ENCODE results near the gene CD40LG. TPM values are rescaled to one million over a fixed set of nuclear protein-coding genes. Genes with fewer than 3 reads are reported as not detected.
A peak's percentile ranks its signal among the peaks of the same experiment; 100 is the strongest.

Gene CD40LG
- total RNA-seq (2014; rRNA removed; shearing (Covaris generic)): not detected in 2 replicates

- DNase-seq (ENCODE audit: low read depth): no peak
These were observed at the start of gene CD40LG for GRCh38 chrX:136647677-136648360. Gene CD40LG (plus strand): TSS chrX:136648158. CDS start chrX:136648249, 91 bp downstream.

- DNase-seq (ENCODE audit: low read depth): no peak
These were observed 49.3 kb upstream of the CD40LG start for GRCh38 chrX:136598631-136599030.

GRCh38 chrX:136600059-136600458 lies 47.9 kb upstream of the CD40LG start:
- DNase-seq (ENCODE audit: low read depth): no peak

- DNase-seq (ENCODE audit: low read depth): no peak
These were observed 40.7 kb upstream of the CD40LG start for GRCh38 chrX:136607236-136607635.

- peak; percentile 36 for DNase-seq (ENCODE audit: low read depth)
These were observed 39.5 kb upstream of the CD40LG start for GRCh38 chrX:136608295-136608933.

GRCh38 chrX:136616987-136617685 lies 30.8 kb upstream of the CD40LG start:
- no peak for DNase-seq (ENCODE audit: low read depth)

GRCh38 chrX:136619899-136620505 lies 28.0 kb upstream of the CD40LG start:
- DNase-seq (ENCODE audit: low read depth): no peak

GRCh38 chrX:136620780-136621179 lies 27.2 kb upstream of the CD40LG start:
- no peak for DNase-seq (ENCODE audit: low read depth)

- no peak for DNase-seq (ENCODE audit: low read depth)
These were observed 25.4 kb upstream of the CD40LG start for GRCh38 chrX:136622568-136622967.

GRCh38 chrX:136623396-136623795 lies 24.6 kb upstream of the CD40LG start:
- DNase-seq (ENCODE audit: low read depth): no peak

- no peak for DNase-seq (ENCODE audit: low read depth)
These were observed 22.7 kb upstream of the CD40LG start for GRCh38 chrX:136625246-136625645.

- DNase-seq (ENCODE audit: low read depth): no peak
These were observed 21.7 kb upstream of the CD40LG start for GRCh38 chrX:136626237-136626636.

- no peak for DNase-seq (ENCODE audit: low read depth)
These were observed 21.1 kb upstream of the CD40LG start for GRCh38 chrX:136626891-136627290.

- DNase-seq (ENCODE audit: low read depth): no peak
These were observed 20.5 kb upstream of the CD40LG start for GRCh38 chrX:136627409-136627808.

GRCh38 chrX:136629084-136629750 lies 18.7 kb upstream of the CD40LG start:
- no peak for DNase-seq (ENCODE audit: low read depth)

GRCh38 chrX:136630881-136631280 lies 17.1 kb upstream of the CD40LG start:
- DNase-seq (ENCODE audit: low read depth): no peak

- DNase-seq (ENCODE audit: low read depth): no peak
These were observed 12.7 kb upstream of the CD40LG start for GRCh38 chrX:136635235-136635634.

GRCh38 chrX:136636121-136636520 lies 11.8 kb upstream of the CD40LG start:
- DNase-seq (ENCODE audit: low read depth): no peak

GRCh38 chrX:136639506-136640176 lies 8.3 kb upstream of the CD40LG start:
- DNase-seq (ENCODE audit: low read depth): peak; percentile 6

GRCh38 chrX:136643243-136643642 lies 4.7 kb upstream of the CD40LG start:
- DNase-seq (ENCODE audit: low read depth): no peak

GRCh38 chrX:136646602-136647239 lies 1.2 kb upstream of the CD40LG start:
- no peak for DNase-seq (ENCODE audit: low read depth)

Data from Daoy (cell line).